Stimulated activated naive CD8-positive, alpha-beta T cell treated with anti-CD3 and anti-CD28 coated beads, Interleukin-15, amount 100 ng/mL, for 72 hours (primary cell): ENCODE measurements around the gene HOXC6.

Source experiments
- ATAC-seq: fragments of 150-1000 bp; cut with Tn5 transposase; 2 replicates; pipeline ENCODE4 v1.10.0; 2021; ENCODE audit warnings: mild to moderate bottlenecking, moderate library complexity
- DNase-seq, 2 donors: peaks; one replicate each; pipeline ENCODE4 v3.0.0; 2021 to 2022
- H3K27ac Mint-ChIP-seq, 2 donors: one replicate each; pipeline ENCODE4 v1.8.0; 2022; ENCODE audit warnings: mild to moderate bottlenecking in 2 of 2, mixed read lengths in 2 of 2, moderate library complexity in 2 of 2
- H3K27me3 Mint-ChIP-seq: one replicate; pipeline ENCODE4 v1.8.0; 2022; ENCODE audit warnings: mixed read lengths
- H3K4me1 Mint-ChIP-seq: one replicate; pipeline ENCODE4 v1.8.0; 2022; ENCODE audit warnings: mild to moderate bottlenecking, mixed read lengths
- H3K4me3 Mint-ChIP-seq, 2 donors: one replicate each; pipeline ENCODE4 v1.8.0; 2022; ENCODE audit warnings: mild to moderate bottlenecking in 2 of 2, mixed read lengths in 2 of 2, moderate library complexity in 1 of 2
- H3K9me3 Mint-ChIP-seq, 2 donors: one replicate each; pipeline ENCODE4 v1.8.0; 2022; ENCODE audit warnings: mixed read lengths in 2 of 2

The HOXC6 gene

GRCh38 chr12:53996240-53997203 lies 31.7 kb upstream of the HOXC6 start:
- ATAC-seq (peak; percentile 3), DNase-seq (no peak)
- peaks cover 67% of the 10 kb centered on the region for H3K4me1 Mint-ChIP-seq
- H3K27ac Mint-ChIP-seq = peak overlapping the region in 1 of 2 donors; percentile 34
- H3K9me3 Mint-ChIP-seq = no peaks in the 10 kb centered on the region
- peaks cover 100% of the 10 kb centered on the region for H3K27me3 Mint-ChIP-seq
- peak overlapping the region; percentile 85 to 87 for H3K4me3 Mint-ChIP-seq

GRCh38 chr12:53997204-53998109 lies 30.8 kb upstream of the HOXC6 start:
- peak overlapping the region in 1 of 2 donors; percentile 3 for H3K4me3 Mint-ChIP-seq
- no peak overlapping the region for H3K27ac Mint-ChIP-seq
- no peak for DNase-seq
- peaks cover 100% of the 10 kb centered on the region for H3K27me3 Mint-ChIP-seq
- ATAC-seq = no peak
- no peaks in the 10 kb centered on the region for H3K9me3 Mint-ChIP-seq
- H3K4me1 Mint-ChIP-seq = peaks cover 62% of the 10 kb centered on the region

- H3K4me1 Mint-ChIP-seq = peaks cover 63% of the 10 kb centered on the region
Observed at GRCh38 chr12:53998110-53998899, 29.9 kb upstream of the HOXC6 start.

GRCh38 chr12:53998900-53999236 lies 29.4 kb upstream of the HOXC6 start:
- no peak overlapping the region for H3K27ac Mint-ChIP-seq
- H3K4me3 Mint-ChIP-seq = no peak overlapping the region
- H3K9me3 Mint-ChIP-seq = no peaks in the 10 kb centered on the region
- H3K4me1 Mint-ChIP-seq = peaks cover 57% of the 10 kb centered on the region
- peaks cover 100% of the 10 kb centered on the region for H3K27me3 Mint-ChIP-seq
- DNase-seq = no peak
- no peak for ATAC-seq

More at GRCh38 chr12:53998110-53998899, 29.9 kb upstream of the HOXC6 start:
- H3K9me3 Mint-ChIP-seq = no peaks in the 10 kb centered on the region
- no peak overlapping the region for H3K27ac Mint-ChIP-seq
- DNase-seq (no peak), ATAC-seq (no peak)
- H3K4me3 Mint-ChIP-seq = no peak overlapping the region
- peaks cover 100% of the 10 kb centered on the region for H3K27me3 Mint-ChIP-seq

DNA sequence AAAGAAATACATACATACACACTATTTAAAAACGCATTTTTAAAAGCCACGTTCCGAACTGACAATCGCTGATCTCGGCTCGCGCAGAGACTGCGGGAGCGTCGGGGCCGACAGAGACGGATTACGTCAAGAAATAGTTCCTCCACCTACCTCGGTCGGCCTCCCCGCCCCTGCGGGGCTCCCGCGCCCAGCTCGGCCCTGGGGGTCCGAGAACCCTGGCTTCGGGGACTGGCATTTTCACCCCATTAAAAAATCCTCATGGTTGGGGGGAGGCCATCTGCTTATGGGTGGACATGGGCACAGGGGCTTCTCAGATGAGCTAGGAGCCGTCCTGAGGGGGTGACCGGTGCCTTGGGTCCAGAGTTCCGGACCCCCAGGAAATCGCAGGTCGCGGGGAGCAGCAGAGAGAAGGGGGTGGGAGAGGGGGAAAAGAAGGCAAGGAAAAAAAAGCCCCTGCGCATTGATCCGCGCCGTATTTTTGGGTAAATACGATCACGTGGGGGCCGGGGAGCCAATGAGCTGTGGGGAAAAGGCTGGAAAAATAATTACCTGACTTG lies 28.6 kb upstream of the HOXC6 start:
- no peak for ATAC-seq
- Mint-ChIP-seq H3K4me1 (peaks cover 50% of the 10 kb centered on the region), H3K4me3 (peak overlapping the region; percentile 63 to 67), H3K9me3 (no peaks in the 10 kb centered on the region), H3K27ac (no peak overlapping the region), H3K27me3 (peaks cover 100% of the 10 kb centered on the region)
- DNase-seq = no peak

DNA sequence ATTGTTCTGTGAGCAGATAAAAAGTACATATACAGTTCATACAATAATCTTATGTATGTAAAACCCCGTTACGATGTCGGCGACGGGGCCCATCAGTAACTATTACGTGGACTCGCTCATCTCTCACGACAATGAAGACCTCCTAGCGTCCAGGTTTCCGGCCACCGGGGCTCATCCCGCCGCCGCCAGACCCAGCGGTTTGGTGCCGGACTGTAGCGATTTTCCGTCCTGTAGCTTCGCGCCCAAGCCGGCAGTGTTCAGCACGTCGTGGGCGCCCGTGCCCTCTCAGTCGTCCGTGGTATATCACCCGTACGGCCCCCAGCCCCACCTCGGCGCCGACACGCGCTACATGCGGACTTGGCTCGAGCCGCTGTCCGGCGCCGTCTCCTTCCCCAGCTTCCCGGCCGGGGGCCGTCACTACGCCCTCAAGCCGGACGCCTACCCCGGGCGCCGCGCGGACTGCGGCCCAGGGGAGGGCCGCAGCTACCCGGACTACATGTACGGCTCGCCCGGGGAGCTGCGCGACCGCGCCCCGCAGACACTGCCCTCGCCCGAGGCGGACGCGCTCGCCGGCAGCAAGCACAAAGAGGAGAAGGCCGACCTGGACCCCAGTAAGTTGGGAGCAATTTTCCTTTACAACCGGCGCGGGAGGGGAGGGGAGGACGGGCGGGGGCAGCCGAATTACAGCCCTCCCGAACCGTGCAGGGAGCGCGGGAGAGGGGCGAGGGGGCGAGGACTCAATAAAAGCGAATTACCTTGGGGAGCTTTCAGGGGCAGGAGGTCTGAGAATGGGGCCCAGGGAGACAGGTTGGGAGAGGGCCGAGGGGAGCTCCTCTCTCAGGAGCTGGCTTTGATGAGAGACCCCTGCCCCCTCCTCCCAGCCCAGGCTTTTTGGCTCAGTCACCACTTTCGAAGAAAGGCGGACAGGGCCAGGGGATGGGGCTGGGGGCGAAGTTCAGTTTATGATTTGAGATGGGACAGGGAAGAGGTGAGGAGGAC lies 27.8 kb upstream of the HOXC6 start, which contains the start of gene HOXC9:
TSS of gene HOXC9 (plus strand) at position 46 of the 999 bp plus-strand sequence. CDS start at position 74, 28 bp downstream.
- no peaks in the 10 kb centered on the region for H3K9me3 Mint-ChIP-seq
- peaks cover 45% of the 10 kb centered on the region for H3K4me1 Mint-ChIP-seq
- ATAC-seq = no peak
- H3K27ac Mint-ChIP-seq = no peak within 1 kb of the TSS
- H3K27me3 Mint-ChIP-seq = peaks cover 100% of the 10 kb centered on the region
- peak within 1 kb of the TSS; percentile 63 to 67 for H3K4me3 Mint-ChIP-seq
- no peak for DNase-seq

GRCh38 chr12:54001283-54002187 lies 26.7 kb upstream of the HOXC6 start:
- Mint-ChIP-seq H3K27me3 (peaks cover 100% of the 10 kb centered on the region), H3K4me3 (no peak overlapping the region), H3K4me1 (peaks cover 45% of the 10 kb centered on the region), H3K27ac (no peak overlapping the region), H3K9me3 (no peaks in the 10 kb centered on the region)
- ATAC-seq (no peak), DNase-seq (no peak)

DNA sequence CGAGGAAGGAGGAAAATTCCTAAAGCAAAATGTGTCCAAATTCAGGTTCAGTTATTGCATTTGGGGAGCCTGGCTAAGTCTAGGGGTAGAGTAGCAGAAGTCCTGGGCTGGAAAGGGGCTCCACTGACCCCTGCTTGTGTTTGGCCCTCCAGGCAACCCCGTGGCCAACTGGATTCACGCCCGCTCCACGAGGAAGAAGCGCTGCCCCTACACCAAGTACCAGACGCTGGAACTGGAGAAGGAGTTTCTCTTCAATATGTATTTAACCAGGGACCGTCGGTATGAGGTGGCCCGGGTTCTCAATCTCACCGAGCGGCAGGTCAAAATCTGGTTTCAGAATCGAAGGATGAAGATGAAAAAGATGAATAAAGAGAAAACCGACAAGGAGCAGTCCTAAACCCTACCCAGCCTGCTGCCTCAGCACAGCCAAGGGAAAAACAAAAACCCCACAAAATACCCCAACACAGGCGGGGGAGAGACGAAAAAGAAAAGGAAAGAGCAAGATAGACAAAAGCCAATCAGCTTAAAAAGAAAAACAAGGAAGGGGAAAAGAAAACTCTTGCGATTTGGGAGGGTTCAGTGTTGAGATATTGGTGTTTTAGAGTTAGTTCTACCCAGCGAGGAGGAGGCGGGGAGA lies 25.8 kb upstream of the HOXC6 start:
- Mint-ChIP-seq H3K4me3 (no peak overlapping the region), H3K27ac (no peak overlapping the region), H3K4me1 (peaks cover 43% of the 10 kb centered on the region), H3K9me3 (no peaks in the 10 kb centered on the region), H3K27me3 (peaks cover 100% of the 10 kb centered on the region)
- ATAC-seq (no peak), DNase-seq (no peak)

DNA sequence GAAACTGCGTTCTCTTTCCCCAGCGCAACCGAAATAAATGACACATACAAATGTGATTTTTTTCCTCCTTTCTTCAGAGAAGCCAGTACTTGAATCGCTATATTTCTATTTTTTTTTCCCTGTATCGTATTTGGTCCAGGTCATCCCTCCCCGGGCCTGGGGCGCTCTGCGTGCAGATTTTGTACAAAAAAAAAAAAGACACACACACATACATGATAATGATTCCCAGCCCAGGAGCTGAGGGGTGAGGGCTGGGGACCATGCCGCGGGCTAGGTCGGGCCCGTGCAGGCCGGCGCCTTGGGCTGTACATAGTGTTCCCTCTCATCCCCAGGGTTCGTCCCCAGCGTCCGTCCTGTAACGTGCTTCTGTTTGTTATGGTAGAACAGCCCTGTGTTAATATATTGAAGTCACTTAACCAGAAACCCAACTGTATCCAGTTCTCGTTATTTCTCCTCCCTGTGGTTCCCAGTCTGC lies 25.3 kb upstream of the HOXC6 start:
- ATAC-seq = no peak
- peaks cover 100% of the 10 kb centered on the region for H3K27me3 Mint-ChIP-seq
- peaks cover 38% of the 10 kb centered on the region for H3K4me1 Mint-ChIP-seq
- DNase-seq = no peak
- H3K9me3 Mint-ChIP-seq = no peaks in the 10 kb centered on the region
- no peak overlapping the region for H3K4me3 Mint-ChIP-seq
- no peak overlapping the region for H3K27ac Mint-ChIP-seq

- DNase-seq = no peak
- Mint-ChIP-seq H3K4me3 (no peak overlapping the region), H3K27me3 (peaks cover 100% of the 10 kb centered on the region), H3K4me1 (peaks cover 38% of the 10 kb centered on the region), H3K9me3 (no peaks in the 10 kb centered on the region), H3K27ac (no peak overlapping the region)
- ATAC-seq = no peak
Observed at GRCh38 chr12:54003625-54004024, 24.6 kb upstream of the HOXC6 start.

GRCh38 chr12:54004063-54004840 lies 24.0 kb upstream of the HOXC6 start:
- no peak overlapping the region for H3K27ac Mint-ChIP-seq
- H3K9me3 Mint-ChIP-seq = no peaks in the 10 kb centered on the region
- peaks cover 41% of the 10 kb centered on the region for H3K4me1 Mint-ChIP-seq
- H3K4me3 Mint-ChIP-seq = no peak overlapping the region
- ATAC-seq (no peak), DNase-seq (no peak)
- peaks cover 100% of the 10 kb centered on the region for H3K27me3 Mint-ChIP-seq
